ENCODE results near the gene RAB8B.
A peak's percentile ranks its signal among the peaks of the same experiment; 100 is the strongest.
"Not testable (repeated sequence)": the region's sequence is repeated elsewhere in the genome, so short reads cannot be mapped to it uniquely, and the experiment has no call there.

The RAB8B gene

GRCh38 chr15:63231206-63231605 is 41.8 kb downstream of the RAB8B start:
- Histone ChIP-seq H3K9me3 (ENCODE audit: control insufficient read depth in 1 of 2, low read length in 2 of 2) (no peaks in the 10 kb centered on the region), H3K4me3 (ENCODE audit: low read depth in 1 of 2, low read length in 2 of 2) (no peak overlapping the region), H3K4me1 (ENCODE audit: control insufficient read depth in 1 of 2, insufficient read depth in 2 of 2, low read length in 2 of 2) (peaks cover 23 to 36% of the 10 kb centered on the region in 2 donors), H3K36me3 (ENCODE audit: control insufficient read depth in 1 of 2, insufficient read depth in 2 of 2, low read length in 2 of 2) (no peaks in the 10 kb centered on the region), H3K27me3 (ENCODE audit: low read depth, low read length) (no peaks in the 10 kb centered on the region), H3K27ac (ENCODE audit: low read length) (no peak overlapping the region)

- H3K9me3 ChIP-seq (ENCODE audit: control insufficient read depth in 1 of 2, low read length in 2 of 2): no peaks in the 10 kb centered on the region
- peaks cover 23 to 35% of the 10 kb centered on the region in 2 donors for H3K4me1 ChIP-seq (ENCODE audit: control insufficient read depth in 1 of 2, insufficient read depth in 2 of 2, low read length in 2 of 2)
- no peaks in the 10 kb centered on the region for H3K27me3 ChIP-seq (ENCODE audit: low read depth, low read length)
- no peak overlapping the region for H3K27ac ChIP-seq (ENCODE audit: low read length)
- no peaks in the 10 kb centered on the region for H3K36me3 ChIP-seq (ENCODE audit: control insufficient read depth in 1 of 2, insufficient read depth in 2 of 2, low read length in 2 of 2)
- no peak overlapping the region for H3K4me3 ChIP-seq (ENCODE audit: low read depth in 1 of 2, low read length in 2 of 2)
Measured at GRCh38 chr15:63231706-63232105, 42.3 kb downstream of the RAB8B start.

- H3K4me1 ChIP-seq (ENCODE audit: control insufficient read depth in 1 of 2, insufficient read depth in 2 of 2, low read length in 2 of 2): peaks cover 23 to 30% of the 10 kb centered on the region in 2 donors
- no peaks in the 10 kb centered on the region for H3K36me3 ChIP-seq (ENCODE audit: control insufficient read depth in 1 of 2, insufficient read depth in 2 of 2, low read length in 2 of 2)
- no peak overlapping the region for H3K4me3 ChIP-seq (ENCODE audit: low read depth in 1 of 2, low read length in 2 of 2)
- no peaks in the 10 kb centered on the region for H3K27me3 ChIP-seq (ENCODE audit: low read depth, low read length)
- no peaks in the 10 kb centered on the region for H3K9me3 ChIP-seq (ENCODE audit: control insufficient read depth in 1 of 2, low read length in 2 of 2)
- H3K27ac ChIP-seq (ENCODE audit: low read length): no peak overlapping the region
Measured at GRCh38 chr15:63232405-63232804, 43.0 kb downstream of the RAB8B start.

- H3K27ac ChIP-seq (ENCODE audit: low read length): no peak overlapping the region
- H3K4me1 ChIP-seq (ENCODE audit: control insufficient read depth in 1 of 2, insufficient read depth in 2 of 2, low read length in 2 of 2): peaks cover 23 to 30% of the 10 kb centered on the region in 2 donors
- no peak overlapping the region for H3K4me3 ChIP-seq (ENCODE audit: low read depth in 1 of 2, low read length in 2 of 2)
- H3K36me3 ChIP-seq (ENCODE audit: control insufficient read depth in 1 of 2, insufficient read depth in 2 of 2, low read length in 2 of 2): no peaks in the 10 kb centered on the region
- no peaks in the 10 kb centered on the region for H3K9me3 ChIP-seq (ENCODE audit: control insufficient read depth in 1 of 2, low read length in 2 of 2)
- H3K27me3 ChIP-seq (ENCODE audit: low read depth, low read length): no peaks in the 10 kb centered on the region
Measured at GRCh38 chr15:63232943-63233342, 43.5 kb downstream of the RAB8B start.

- Histone ChIP-seq H3K27me3 (ENCODE audit: low read depth, low read length) (no peaks in the 10 kb centered on the region), H3K4me1 (ENCODE audit: control insufficient read depth in 1 of 2, insufficient read depth in 2 of 2, low read length in 2 of 2) (peaks cover 18 to 28% of the 10 kb centered on the region in 2 donors), H3K4me3 (ENCODE audit: low read depth in 1 of 2, low read length in 2 of 2) (no peak overlapping the region), H3K9me3 (ENCODE audit: control insufficient read depth in 1 of 2, low read length in 2 of 2) (no peaks in the 10 kb centered on the region), H3K36me3 (ENCODE audit: control insufficient read depth in 1 of 2, insufficient read depth in 2 of 2, low read length in 2 of 2) (no peaks in the 10 kb centered on the region), H3K27ac (ENCODE audit: low read length) (peak overlapping the region; percentile 87)
Measured at GRCh38 chr15:63233667-63234423, 44.4 kb downstream of the RAB8B start.

GRCh38 chr15:63234451-63234870 is 45.1 kb downstream of the RAB8B start:
- Histone ChIP-seq H3K36me3 (ENCODE audit: control insufficient read depth in 1 of 2, insufficient read depth in 2 of 2, low read length in 2 of 2) (no peaks in the 10 kb centered on the region), H3K27me3 (ENCODE audit: low read depth, low read length) (no peaks in the 10 kb centered on the region), H3K4me3 (ENCODE audit: low read depth in 1 of 2, low read length in 2 of 2) (no peak overlapping the region), H3K4me1 (ENCODE audit: control insufficient read depth in 1 of 2, insufficient read depth in 2 of 2, low read length in 2 of 2) (peaks cover 20 to 34% of the 10 kb centered on the region in 2 donors), H3K27ac (ENCODE audit: low read length) (peak overlapping the region; percentile 87), H3K9me3 (ENCODE audit: control insufficient read depth in 1 of 2, low read length in 2 of 2) (no peaks in the 10 kb centered on the region)

GRCh38 chr15:63236272-63236671 is 46.9 kb downstream of the RAB8B start:
- H3K4me3 ChIP-seq (ENCODE audit: low read depth in 1 of 2, low read length in 2 of 2): no peak overlapping the region
- H3K27ac ChIP-seq (ENCODE audit: low read length): no peak overlapping the region
- H3K27me3 ChIP-seq (ENCODE audit: low read depth, low read length): no peaks in the 10 kb centered on the region
- no peaks in the 10 kb centered on the region for H3K9me3 ChIP-seq (ENCODE audit: control insufficient read depth in 1 of 2, low read length in 2 of 2)
- H3K36me3 ChIP-seq (ENCODE audit: control insufficient read depth in 1 of 2, insufficient read depth in 2 of 2, low read length in 2 of 2): no peaks in the 10 kb centered on the region
- H3K4me1 ChIP-seq (ENCODE audit: control insufficient read depth in 1 of 2, insufficient read depth in 2 of 2, low read length in 2 of 2): peaks cover 20 to 42% of the 10 kb centered on the region in 2 donors

GRCh38 chr15:63237086-63237485 is 47.7 kb downstream of the RAB8B start:
- not testable (repeated sequence) for H3K27me3 ChIP-seq (ENCODE audit: low read depth, low read length); H3K4me3 ChIP-seq (ENCODE audit: low read depth in 1 of 2, low read length in 2 of 2); H3K9me3 ChIP-seq (ENCODE audit: control insufficient read depth in 1 of 2, low read length in 2 of 2); H3K36me3 ChIP-seq (ENCODE audit: control insufficient read depth in 1 of 2, insufficient read depth in 2 of 2, low read length in 2 of 2); H3K27ac ChIP-seq (ENCODE audit: low read length)
- H3K4me1 ChIP-seq (ENCODE audit: control insufficient read depth in 1 of 2, insufficient read depth in 2 of 2, low read length in 2 of 2): peaks cover 20 to 42% of the 10 kb centered on the region in 2 donors

- H3K27me3 ChIP-seq (ENCODE audit: low read depth, low read length): no peaks in the 10 kb centered on the region
- H3K36me3 ChIP-seq (ENCODE audit: control insufficient read depth in 1 of 2, insufficient read depth in 2 of 2, low read length in 2 of 2): no peaks in the 10 kb centered on the region
- H3K27ac ChIP-seq (ENCODE audit: low read length): no peak overlapping the region
- no peak overlapping the region for H3K4me3 ChIP-seq (ENCODE audit: low read depth in 1 of 2, low read length in 2 of 2)
- H3K4me1 ChIP-seq (ENCODE audit: control insufficient read depth in 1 of 2, insufficient read depth in 2 of 2, low read length in 2 of 2): peaks cover 20 to 41% of the 10 kb centered on the region in 2 donors
- no peaks in the 10 kb centered on the region for H3K9me3 ChIP-seq (ENCODE audit: control insufficient read depth in 1 of 2, low read length in 2 of 2)
Measured at GRCh38 chr15:63238171-63238570, 48.8 kb downstream of the RAB8B start.

- Histone ChIP-seq H3K27me3 (ENCODE audit: low read depth, low read length) (no peaks in the 10 kb centered on the region), H3K9me3 (ENCODE audit: control insufficient read depth in 1 of 2, low read length in 2 of 2) (peaks cover 0 to 3% of the 10 kb centered on the region in 2 donors), H3K27ac (ENCODE audit: low read length) (no peak overlapping the region), H3K4me3 (ENCODE audit: low read depth in 1 of 2, low read length in 2 of 2) (no peak overlapping the region), H3K4me1 (ENCODE audit: control insufficient read depth in 1 of 2, insufficient read depth in 2 of 2, low read length in 2 of 2) (peaks cover 16 to 35% of the 10 kb centered on the region in 2 donors), H3K36me3 (ENCODE audit: control insufficient read depth in 1 of 2, insufficient read depth in 2 of 2, low read length in 2 of 2) (no peaks in the 10 kb centered on the region)
Measured at GRCh38 chr15:63238796-63239195, 49.4 kb downstream of the RAB8B start.

- H3K36me3 ChIP-seq (ENCODE audit: control insufficient read depth in 1 of 2, insufficient read depth in 2 of 2, low read length in 2 of 2): no peaks in the 10 kb centered on the region
- no peak overlapping the region for H3K27ac ChIP-seq (ENCODE audit: low read length)
- no peak overlapping the region for H3K4me3 ChIP-seq (ENCODE audit: low read depth in 1 of 2, low read length in 2 of 2)
- no peaks in the 10 kb centered on the region for H3K27me3 ChIP-seq (ENCODE audit: low read depth, low read length)
- H3K9me3 ChIP-seq (ENCODE audit: control insufficient read depth in 1 of 2, low read length in 2 of 2): peaks cover 0 to 3% of the 10 kb centered on the region in 2 donors
- H3K4me1 ChIP-seq (ENCODE audit: control insufficient read depth in 1 of 2, insufficient read depth in 2 of 2, low read length in 2 of 2): peaks cover 4 to 29% of the 10 kb centered on the region in 2 donors
Measured at GRCh38 chr15:63240109-63240508, 50.7 kb downstream of the RAB8B start.

- H3K27ac ChIP-seq (ENCODE audit: low read length): no peak overlapping the region
- peaks cover 0 to 3% of the 10 kb centered on the region in 2 donors for H3K9me3 ChIP-seq (ENCODE audit: control insufficient read depth in 1 of 2, low read length in 2 of 2)
- peaks cover 0 to 3% of the 10 kb centered on the region in 2 donors for H3K36me3 ChIP-seq (ENCODE audit: control insufficient read depth in 1 of 2, insufficient read depth in 2 of 2, low read length in 2 of 2)
- H3K4me1 ChIP-seq (ENCODE audit: control insufficient read depth in 1 of 2, insufficient read depth in 2 of 2, low read length in 2 of 2): peaks cover 3 to 24% of the 10 kb centered on the region in 2 donors
- H3K4me3 ChIP-seq (ENCODE audit: low read depth in 1 of 2, low read length in 2 of 2): no peak overlapping the region
- H3K27me3 ChIP-seq (ENCODE audit: low read depth, low read length): no peaks in the 10 kb centered on the region
Measured at GRCh38 chr15:63241316-63241715, 51.9 kb downstream of the RAB8B start.

All from muscle layer of duodenum (tissue), 2 donors.